Mesothelial cell of epicardium (in vitro differentiated cells): Measurements from ENCODE around the gene SCML1. TPM values are rescaled to one million over a fixed set of nuclear protein-coding genes. Genes with fewer than 3 reads are reported as not detected.

Experiments used
- DNase-seq, 2 experiments: peaks; one replicate each; pipeline ENCODE4 v3.0.0; 2021; ENCODE audit warnings: low spot score in 2 of 2; ENCODE audit not compliant: unreplicated experiment in 2 of 2
- H3K27ac Mint-ChIP-seq: 2 replicates; pipeline ENCODE4 v1.8.0; 2021; ENCODE audit warnings: mixed read lengths
- H3K27me3 Mint-ChIP-seq: 2 replicates; pipeline ENCODE4 v1.8.0; 2021; ENCODE audit warnings: low read depth, mixed read lengths
- H3K36me3 Mint-ChIP-seq: 2 replicates; pipeline ENCODE4 v1.8.0; 2021; ENCODE audit warnings: mixed read lengths
- H3K4me1 Mint-ChIP-seq: 2 replicates; pipeline ENCODE4 v1.8.0; 2021; ENCODE audit warnings: mixed read lengths
- H3K4me3 Mint-ChIP-seq: 2 replicates; pipeline ENCODE4 v1.8.0; 2021; ENCODE audit warnings: mild to moderate bottlenecking, moderate library complexity, mixed read lengths
- H3K9me3 Mint-ChIP-seq: 2 replicates; pipeline ENCODE4 v1.8.0; 2021; ENCODE audit warnings: mixed read lengths
- CTCF ChIP-seq: fragments of 200-600 bp; sonication (generic); IDR thresholded peaks from one replicate; pipeline ENCODE4 v1.5.0; 2021; ENCODE audit warnings: antibody characterized with exemption; ENCODE audit not compliant: unreplicated experiment
- total RNA-seq: library from RNA; stranded (reverse); gene quantifications from 3 replicates; pipeline ENCODE4 v1.2.1, GENCODE V29; 2021

The SCML1 gene
- total RNA-seq, 1 donor from 2014 or later, result 10.7 TPM

GRCh38 chrX:17738737-17739535, 1.6 kb downstream of the SCML1 start:
- peak overlapping the region; percentile 75 for H3K4me3 Mint-ChIP-seq
- peaks cover 14% of the 10 kb centered on the region for H3K4me1 Mint-ChIP-seq
- H3K27me3 Mint-ChIP-seq, result no peaks in the 10 kb centered on the region
- no peak for TF ChIP-seq CTCF
- DNase-seq, result no peak
- peak overlapping the region; percentile 87 for H3K27ac Mint-ChIP-seq
- no peaks in the 10 kb centered on the region for H3K9me3 Mint-ChIP-seq
- no peaks in the 10 kb centered on the region for H3K36me3 Mint-ChIP-seq

- H3K4me3 Mint-ChIP-seq, result no peak overlapping the region
- H3K36me3 Mint-ChIP-seq, result no peaks in the 10 kb centered on the region
- H3K9me3 Mint-ChIP-seq, result no peaks in the 10 kb centered on the region
- no peak for DNase-seq
- no peaks in the 10 kb centered on the region for H3K27me3 Mint-ChIP-seq
- peaks cover 14% of the 10 kb centered on the region for H3K4me1 Mint-ChIP-seq
- no peak overlapping the region for H3K27ac Mint-ChIP-seq
- TF ChIP-seq CTCF, result no peak
Measured at GRCh38 chrX:17740137-17741122, 3.1 kb downstream of the SCML1 start.

GRCh38 chrX:17741123-17741511, 3.8 kb downstream of the SCML1 start:
- H3K4me1 Mint-ChIP-seq, result peaks cover 12% of the 10 kb centered on the region
- no peaks in the 10 kb centered on the region for H3K27me3 Mint-ChIP-seq
- no peak for DNase-seq
- H3K27ac Mint-ChIP-seq, result no peak overlapping the region
- H3K9me3 Mint-ChIP-seq, result no peaks in the 10 kb centered on the region
- no peak for TF ChIP-seq CTCF
- H3K36me3 Mint-ChIP-seq, result no peaks in the 10 kb centered on the region
- H3K4me3 Mint-ChIP-seq, result no peak overlapping the region

- no peaks in the 10 kb centered on the region for H3K27me3 Mint-ChIP-seq
- H3K4me3 Mint-ChIP-seq, result no peak overlapping the region
- no peak for TF ChIP-seq CTCF
- DNase-seq, result no peak
- no peak overlapping the region for H3K27ac Mint-ChIP-seq
- H3K36me3 Mint-ChIP-seq, result no peaks in the 10 kb centered on the region
- no peaks in the 10 kb centered on the region for H3K9me3 Mint-ChIP-seq
- H3K4me1 Mint-ChIP-seq, result peaks cover 6% of the 10 kb centered on the region
Measured at GRCh38 chrX:17743913-17744312, 6.6 kb downstream of the SCML1 start.

- DNase-seq, result no peak
- TF ChIP-seq CTCF, result no peak
- no peaks in the 10 kb centered on the region for H3K9me3 Mint-ChIP-seq
- no peak overlapping the region for H3K27ac Mint-ChIP-seq
- no peaks in the 10 kb centered on the region for H3K36me3 Mint-ChIP-seq
- H3K4me3 Mint-ChIP-seq, result no peak overlapping the region
- no peaks in the 10 kb centered on the region for H3K27me3 Mint-ChIP-seq
- peaks cover 2% of the 10 kb centered on the region for H3K4me1 Mint-ChIP-seq
Measured at GRCh38 chrX:17744896-17745523, 7.7 kb downstream of the SCML1 start.
